Peyer's patch (tissue), 4 donors: ENCODE results near the gene TTC31. TPM values are rescaled to one million over a fixed set of nuclear protein-coding genes. Genes with fewer than 3 reads are reported as not detected.

Experiments
- DNase-seq, 3 donors: peaks; one replicate each; pipeline ENCODE4 v3.0.0-alpha.2; 2017 to 2019
- H3K27ac ChIP-seq, 4 donors: fragments of 200-600 bp; sonication (generic); one replicate each; pipeline ENCODE4 v1.5.1; 2016 to 2019
- H3K27me3 ChIP-seq, 2 donors: fragments of 200-600 bp; sonication (generic); one replicate each; pipeline ENCODE4 v1.5.1; 2019
- H3K36me3 ChIP-seq, 3 donors: fragments of 200-600 bp; sonication (generic); one replicate each; pipeline ENCODE4 v1.5.1; 2016 to 2019
- H3K4me1 ChIP-seq, 4 donors: fragments of 200-600 bp; sonication (generic); one replicate each; pipeline ENCODE4 v1.5.1; 2016 to 2019
- H3K4me3 ChIP-seq, 4 donors: fragments of 200-600 bp; sonication (generic); 1 replicate in 3 of 4; 2 replicates in 1 of 4; pipeline ENCODE4 v1.5.1; 2016 to 2019; ENCODE audit warnings: mild to moderate bottlenecking in 1 of 4
- H3K9me3 ChIP-seq, 4 donors: fragments of 200-600 bp; sonication (generic); one replicate each; pipeline ENCODE4 v1.5.1; 2016 to 2019; ENCODE audit warnings: mild to moderate bottlenecking in 1 of 4
- POLR2A ChIP-seq, 2 donors: fragments of 450-650 bp; IDR thresholded peaks; one replicate each; pipeline ENCODE4 v1.5.1; 2017; ENCODE audit warnings: antibody characterized with exemption in 2 of 2, mild to moderate bottlenecking in 2 of 2, moderate library complexity in 2 of 2
- total RNA-seq, 4 donors: library from RNA; depleted of rRNA; stranded (reverse); fragments of >200 nt; gene quantifications; one replicate each; pipeline ENCODE4 v1.1.0, GENCODE V29; 2016
- TF ChIP-seq, protein P1 (sequence below), 6 experiments: fragments of 450-650 bp in 4 of 6; fragments of 200-600 bp in 2 of 6; sonication (generic) in 1 of 6; IDR thresholded peaks; one replicate each; pipeline ENCODE4 v1.5.1; 2017 to 2019; ENCODE audit warnings: antibody characterized with exemption in 6 of 6, mild to moderate bottlenecking in 3 of 6, moderate library complexity in 1 of 6

TTC31 gene
- total RNA-seq, 4 donors from 2014 or later, result 42.9 to 79.5 (median 65.2) TPM

DNA sequence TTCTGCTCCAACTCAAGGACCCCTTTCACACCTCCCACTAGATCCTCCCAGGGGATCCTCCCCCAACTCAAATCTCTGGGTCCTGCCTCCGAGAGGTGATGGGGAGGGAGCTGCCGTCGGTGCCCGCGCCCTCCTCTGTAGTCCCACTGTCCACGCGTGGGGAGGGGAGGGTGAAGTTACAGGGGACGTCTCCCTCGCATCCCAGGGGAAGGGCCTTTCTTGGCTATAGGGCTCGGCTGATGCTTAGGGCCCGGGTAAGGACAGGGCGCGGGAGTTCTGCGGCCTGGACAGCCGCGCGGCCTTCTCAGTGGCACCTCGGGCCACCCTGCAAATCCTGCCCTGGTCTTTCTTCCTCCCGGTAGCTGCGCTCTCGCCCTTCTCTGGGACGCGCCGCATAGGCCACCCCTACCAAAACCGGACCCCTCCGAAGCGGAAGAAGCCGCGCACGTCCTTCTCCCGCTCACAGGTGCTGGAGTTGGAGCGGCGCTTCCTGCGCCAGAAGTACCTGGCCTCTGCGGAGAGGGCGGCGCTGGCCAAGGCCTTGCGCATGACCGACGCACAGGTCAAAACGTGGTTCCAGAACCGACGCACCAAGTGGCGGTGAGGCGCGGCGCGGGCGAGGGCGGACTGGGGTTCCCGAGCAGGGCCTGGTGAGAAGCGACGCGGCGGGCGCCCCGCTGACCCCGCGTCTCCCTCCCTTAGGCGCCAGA lies 32.5 kb downstream of the TTC31 start:
- Histone ChIP-seq H3K4me1 (peaks cover 4 to 29% (median 22%) of the 10 kb centered on the region in 4 donors), H3K4me3 (peak overlapping the region; percentile 36 to 50 (median 44)), H3K9me3 (peaks cover 0 to 3% (median 0%) of the 10 kb centered on the region in 4 donors), H3K27me3 (peaks cover 0 to 56% of the 10 kb centered on the region in 2 donors), H3K27ac (no peak overlapping the region), H3K36me3 (no peaks in the 10 kb centered on the region)
- TF ChIP-seq, protein P1, sequence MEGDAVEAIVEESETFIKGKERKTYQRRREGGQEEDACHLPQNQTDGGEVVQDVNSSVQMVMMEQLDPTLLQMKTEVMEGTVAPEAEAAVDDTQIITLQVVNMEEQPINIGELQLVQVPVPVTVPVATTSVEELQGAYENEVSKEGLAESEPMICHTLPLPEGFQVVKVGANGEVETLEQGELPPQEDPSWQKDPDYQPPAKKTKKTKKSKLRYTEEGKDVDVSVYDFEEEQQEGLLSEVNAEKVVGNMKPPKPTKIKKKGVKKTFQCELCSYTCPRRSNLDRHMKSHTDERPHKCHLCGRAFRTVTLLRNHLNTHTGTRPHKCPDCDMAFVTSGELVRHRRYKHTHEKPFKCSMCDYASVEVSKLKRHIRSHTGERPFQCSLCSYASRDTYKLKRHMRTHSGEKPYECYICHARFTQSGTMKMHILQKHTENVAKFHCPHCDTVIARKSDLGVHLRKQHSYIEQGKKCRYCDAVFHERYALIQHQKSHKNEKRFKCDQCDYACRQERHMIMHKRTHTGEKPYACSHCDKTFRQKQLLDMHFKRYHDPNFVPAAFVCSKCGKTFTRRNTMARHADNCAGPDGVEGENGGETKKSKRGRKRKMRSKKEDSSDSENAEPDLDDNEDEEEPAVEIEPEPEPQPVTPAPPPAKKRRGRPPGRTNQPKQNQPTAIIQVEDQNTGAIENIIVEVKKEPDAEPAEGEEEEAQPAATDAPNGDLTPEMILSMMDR (IDR thresholded peaks at IDR 0.05), result no peak
- TF ChIP-seq POLR2A (IDR thresholded peaks at IDR 0.05), result no peak
- peak in 1 of 3 donors; percentile 62 for DNase-seq

DNA sequence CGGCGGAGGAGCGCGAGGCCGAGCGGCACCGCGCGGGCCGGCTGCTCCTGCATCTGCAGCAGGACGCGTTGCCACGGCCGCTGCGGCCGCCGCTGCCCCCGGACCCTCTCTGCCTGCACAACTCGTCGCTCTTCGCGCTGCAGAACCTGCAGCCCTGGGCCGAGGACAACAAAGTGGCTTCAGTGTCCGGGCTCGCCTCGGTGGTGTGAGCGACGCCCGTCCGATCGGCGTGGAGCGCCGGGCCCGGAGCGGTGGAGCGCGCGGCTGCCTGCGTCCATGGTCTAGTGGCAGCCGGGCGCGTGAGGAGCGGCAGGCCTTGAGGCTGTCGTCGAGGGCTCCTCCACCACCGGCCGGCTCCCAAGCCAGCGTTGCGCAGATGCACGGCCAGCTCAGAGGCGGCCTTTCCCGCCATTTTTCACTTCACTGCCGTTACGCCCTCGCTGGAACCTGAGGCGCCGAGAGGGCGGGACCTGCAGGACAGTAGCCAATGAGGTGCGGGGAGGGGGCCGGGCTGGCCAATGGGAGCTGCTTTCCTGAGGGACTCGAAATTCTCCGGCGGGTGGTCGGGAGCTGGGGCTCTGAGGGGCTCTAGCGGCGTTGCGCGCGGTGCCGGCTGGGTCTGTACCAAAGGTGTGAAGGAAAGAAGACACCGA lies 33.2 kb downstream of the TTC31 start:
- peaks cover 4 to 29% (median 22%) of the 10 kb centered on the region in 4 donors for H3K4me1 ChIP-seq
- peaks cover 0 to 56% of the 10 kb centered on the region in 2 donors for H3K27me3 ChIP-seq
- DNase-seq, result peak; percentile 65 to 83 (median 81)
- H3K27ac ChIP-seq, result no peak overlapping the region
- peak overlapping the region; percentile 36 to 50 (median 44) for H3K4me3 ChIP-seq
- TF ChIP-seq POLR2A (IDR thresholded peaks at IDR 0.05), result no peak
- TF ChIP-seq, protein P1 (IDR thresholded peaks at IDR 0.05), result no peak
- H3K36me3 ChIP-seq, result peaks cover 0 to 4% (median 0%) of the 10 kb centered on the region in 3 donors
- peaks cover 0 to 3% (median 0%) of the 10 kb centered on the region in 4 donors for H3K9me3 ChIP-seq

DNA sequence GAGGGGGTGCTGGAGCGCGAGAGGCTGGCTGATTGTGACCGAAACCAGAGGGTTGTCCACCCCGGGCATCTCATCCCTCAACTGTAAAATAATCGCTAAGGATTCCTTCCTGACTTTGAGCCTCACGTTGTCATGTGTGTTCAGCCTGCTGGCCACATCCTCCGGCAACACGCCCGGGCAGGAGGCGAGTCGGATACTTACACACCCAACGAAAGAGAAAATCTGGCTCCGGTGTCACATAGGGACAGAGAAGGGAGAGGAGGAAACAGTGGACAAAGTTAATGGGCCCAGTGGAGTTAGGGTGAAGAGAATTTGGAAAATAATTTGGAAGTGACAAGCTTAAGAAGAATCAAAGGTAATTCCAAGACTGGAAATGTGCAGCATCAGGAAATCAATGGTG lies 33.8 kb downstream of the TTC31 start:
- peaks cover 4 to 29% (median 22%) of the 10 kb centered on the region in 4 donors for H3K4me1 ChIP-seq
- H3K27me3 ChIP-seq, result peaks cover 0 to 53% of the 10 kb centered on the region in 2 donors
- H3K9me3 ChIP-seq, result peaks cover 0 to 3% (median 0%) of the 10 kb centered on the region in 4 donors
- no peak for TF ChIP-seq POLR2A (IDR thresholded peaks at IDR 0.05)
- TF ChIP-seq, protein P1 (IDR thresholded peaks at IDR 0.05), result no peak
- H3K4me3 ChIP-seq, result peak overlapping the region in 3 of 4 donors; percentile 36 to 50 (median 44)
- peaks cover 0 to 4% (median 0%) of the 10 kb centered on the region in 3 donors for H3K36me3 ChIP-seq
- DNase-seq, result no peak
- H3K27ac ChIP-seq, result no peak overlapping the region

DNA sequence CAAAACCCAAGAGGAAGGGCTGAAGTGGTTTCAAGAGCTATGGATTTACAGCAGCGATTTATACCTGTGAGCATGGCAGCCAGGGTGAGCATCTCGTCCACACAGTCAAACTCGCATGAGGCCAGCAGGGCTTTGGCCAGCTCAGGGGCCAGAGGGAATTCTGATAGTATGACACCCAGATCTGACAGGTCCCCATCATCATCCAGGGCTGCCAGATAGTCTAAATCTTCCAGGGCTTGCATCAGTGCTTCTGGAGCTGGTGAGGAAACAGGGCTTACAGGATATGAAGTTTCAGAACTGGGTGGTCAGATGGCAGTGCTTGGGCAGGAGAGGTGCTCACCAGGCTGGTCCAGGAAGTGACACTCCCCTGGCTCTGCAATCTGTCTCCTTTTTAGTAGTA lies 39.6 kb downstream of the TTC31 start:
- no peak for DNase-seq
- TF ChIP-seq, protein P1 (IDR thresholded peaks at IDR 0.05), result no peak
- no peak for TF ChIP-seq POLR2A (IDR thresholded peaks at IDR 0.05)
- H3K36me3 ChIP-seq, result peaks cover 0 to 17% (median 0%) of the 10 kb centered on the region in 3 donors
- H3K27ac ChIP-seq, result no peak overlapping the region
- no peak overlapping the region for H3K4me3 ChIP-seq
- no peaks in the 10 kb centered on the region for H3K4me1 ChIP-seq
- H3K27me3 ChIP-seq, result no peaks in the 10 kb centered on the region
- H3K9me3 ChIP-seq, result no peaks in the 10 kb centered on the region

DNA sequence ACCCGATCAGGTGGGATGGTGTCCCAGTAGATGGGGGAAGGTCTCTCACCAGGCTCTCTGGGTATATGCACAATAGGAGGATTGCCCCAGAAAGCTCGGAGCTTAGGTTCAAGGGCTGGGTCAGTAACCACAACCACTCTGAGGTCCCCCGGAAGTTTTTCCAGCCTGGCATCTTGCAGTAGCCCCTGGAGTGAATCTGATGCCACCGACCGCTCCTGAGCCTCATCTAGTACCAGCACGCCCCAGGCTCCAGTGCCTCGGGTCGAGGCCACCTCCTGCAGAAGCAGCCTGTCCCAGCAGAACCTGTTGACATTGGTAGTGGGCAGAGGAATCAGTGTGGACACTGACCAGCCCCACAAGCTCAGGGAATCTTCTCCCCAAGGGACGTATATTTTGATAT lies 41.1 kb downstream of the TTC31 start:
- peaks cover 0 to 23% (median 0%) of the 10 kb centered on the region in 3 donors for H3K36me3 ChIP-seq
- DNase-seq, result no peak
- no peaks in the 10 kb centered on the region for H3K27me3 ChIP-seq
- H3K27ac ChIP-seq, result no peak overlapping the region
- no peaks in the 10 kb centered on the region for H3K9me3 ChIP-seq
- TF ChIP-seq, protein P1 (IDR thresholded peaks at IDR 0.05), result no peak
- TF ChIP-seq POLR2A (IDR thresholded peaks at IDR 0.05), result no peak
- no peak overlapping the region for H3K4me3 ChIP-seq
- peaks cover 0 to 11% (median 8%) of the 10 kb centered on the region in 4 donors for H3K4me1 ChIP-seq
